Neutrophil (primary cell): ENCODE data around the gene NXPE1.

Source experiments
- H3K27ac ChIP-seq: fragments of 200-600 bp; sonication (generic); 2 replicates; pipeline ENCODE4 v1.5.1; 2016; ENCODE audit warnings: mild to moderate bottlenecking, moderate library complexity
- H3K27me3 ChIP-seq: fragments of 200-600 bp; sonication (generic); 2 replicates; pipeline ENCODE4 v1.6.0; 2016; ENCODE audit warnings: mild to moderate bottlenecking
- H3K36me3 ChIP-seq: fragments of 200-600 bp; sonication (generic); 2 replicates; pipeline ENCODE4 v1.5.1; 2017
- H3K4me1 ChIP-seq, 2 experiments: fragments of 200-600 bp in 1 of 2; sonication (generic) in 1 of 2; 1 replicate in 1 of 2; 2 replicates in 1 of 2; pipeline versions ENCODE4 v1.5.1 to v1.6.1; 2013 to 2016; ENCODE audit warnings: low read depth in 1 of 2, low read length in 1 of 2, mild to moderate bottlenecking in 1 of 2, moderate library complexity in 1 of 2; ENCODE audit not compliant: control insufficient read depth in 1 of 2, insufficient read depth in 1 of 2
- H3K4me3 ChIP-seq, 2 experiments: fragments of 200-600 bp in 1 of 2; sonication (generic) in 1 of 2; 1 replicate in 1 of 2; 2 replicates in 1 of 2; pipeline ENCODE4 v1.5.1; 2013 to 2016; ENCODE audit warnings: low read depth in 1 of 2, low read length in 1 of 2, mild to moderate bottlenecking in 1 of 2, moderate library complexity in 1 of 2
- H3K9me3 ChIP-seq: fragments of 200-600 bp; sonication (generic); 2 replicates; pipeline ENCODE4 v1.5.1; 2016
- TF ChIP-seq, protein P1 (sequence below): fragments of 200-600 bp; sonication (generic); IDR thresholded peaks from 2 replicates; pipeline ENCODE4 v1.5.1; 2016; ENCODE audit warnings: antibody characterized with exemption

NXPE1 gene

DNA sequence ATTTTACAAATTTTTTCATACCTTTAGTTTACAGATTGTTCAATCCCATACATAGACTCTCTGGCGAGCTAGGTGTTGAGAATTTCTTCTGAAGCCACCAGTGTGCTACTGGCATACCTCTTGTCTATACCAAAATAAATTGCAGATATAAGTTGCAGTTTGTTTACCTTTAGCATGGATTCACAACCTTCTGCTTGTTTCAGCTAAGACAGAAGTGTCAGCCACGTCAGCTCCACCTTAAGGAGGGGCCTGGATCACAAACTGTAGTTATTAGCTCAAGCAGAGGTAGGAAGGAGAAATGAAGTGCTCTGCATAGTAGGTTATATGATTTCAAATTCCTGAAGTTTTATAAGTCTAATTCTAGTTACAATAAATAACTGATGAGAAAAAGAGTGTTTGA, 35.9 kb upstream of the NXPE1 start, which contains the start of gene NXPE4:
Gene NXPE4 (minus strand): TSS at position 216 of the 400 bp plus-strand sequence. CDS start 1,027 bp downstream, outside the sequence.
- Histone ChIP-seq H3K4me3 (no peak within 1 kb of the TSS), H3K27ac (no peak within 1 kb of the TSS), H3K36me3 (no peaks in the 10 kb centered on the region), H3K4me1 (no peaks in the 10 kb centered on the region), H3K27me3 (no peaks in the 10 kb centered on the region), H3K9me3 (no peaks in the 10 kb centered on the region)
- TF ChIP-seq, protein P1, sequence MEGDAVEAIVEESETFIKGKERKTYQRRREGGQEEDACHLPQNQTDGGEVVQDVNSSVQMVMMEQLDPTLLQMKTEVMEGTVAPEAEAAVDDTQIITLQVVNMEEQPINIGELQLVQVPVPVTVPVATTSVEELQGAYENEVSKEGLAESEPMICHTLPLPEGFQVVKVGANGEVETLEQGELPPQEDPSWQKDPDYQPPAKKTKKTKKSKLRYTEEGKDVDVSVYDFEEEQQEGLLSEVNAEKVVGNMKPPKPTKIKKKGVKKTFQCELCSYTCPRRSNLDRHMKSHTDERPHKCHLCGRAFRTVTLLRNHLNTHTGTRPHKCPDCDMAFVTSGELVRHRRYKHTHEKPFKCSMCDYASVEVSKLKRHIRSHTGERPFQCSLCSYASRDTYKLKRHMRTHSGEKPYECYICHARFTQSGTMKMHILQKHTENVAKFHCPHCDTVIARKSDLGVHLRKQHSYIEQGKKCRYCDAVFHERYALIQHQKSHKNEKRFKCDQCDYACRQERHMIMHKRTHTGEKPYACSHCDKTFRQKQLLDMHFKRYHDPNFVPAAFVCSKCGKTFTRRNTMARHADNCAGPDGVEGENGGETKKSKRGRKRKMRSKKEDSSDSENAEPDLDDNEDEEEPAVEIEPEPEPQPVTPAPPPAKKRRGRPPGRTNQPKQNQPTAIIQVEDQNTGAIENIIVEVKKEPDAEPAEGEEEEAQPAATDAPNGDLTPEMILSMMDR = no peak

DNA sequence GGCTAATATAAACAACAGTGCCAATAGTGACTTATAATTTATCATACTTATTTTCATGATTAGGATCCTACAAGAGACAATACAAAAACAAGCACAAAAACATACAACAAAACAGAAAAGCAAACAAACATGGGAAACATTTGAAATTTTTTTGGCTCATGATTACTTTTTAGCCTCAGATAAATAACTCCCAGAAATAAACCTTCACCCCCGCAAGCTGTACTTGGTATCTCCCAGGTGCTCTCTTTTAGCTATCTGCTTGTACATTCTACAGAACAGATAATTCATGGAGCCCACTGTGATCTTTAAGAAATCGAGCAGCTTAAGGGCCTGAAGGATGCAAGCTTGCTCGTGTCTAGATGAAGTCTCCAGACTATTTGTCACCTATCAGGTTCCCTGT, 35.0 kb upstream of the NXPE1 start:
- H3K36me3 ChIP-seq = no peaks in the 10 kb centered on the region
- no peak overlapping the region for H3K4me3 ChIP-seq
- H3K27ac ChIP-seq = no peak overlapping the region
- H3K4me1 ChIP-seq = no peaks in the 10 kb centered on the region
- no peaks in the 10 kb centered on the region for H3K9me3 ChIP-seq
- H3K27me3 ChIP-seq = no peaks in the 10 kb centered on the region
- TF ChIP-seq, protein P1 = no peak

DNA sequence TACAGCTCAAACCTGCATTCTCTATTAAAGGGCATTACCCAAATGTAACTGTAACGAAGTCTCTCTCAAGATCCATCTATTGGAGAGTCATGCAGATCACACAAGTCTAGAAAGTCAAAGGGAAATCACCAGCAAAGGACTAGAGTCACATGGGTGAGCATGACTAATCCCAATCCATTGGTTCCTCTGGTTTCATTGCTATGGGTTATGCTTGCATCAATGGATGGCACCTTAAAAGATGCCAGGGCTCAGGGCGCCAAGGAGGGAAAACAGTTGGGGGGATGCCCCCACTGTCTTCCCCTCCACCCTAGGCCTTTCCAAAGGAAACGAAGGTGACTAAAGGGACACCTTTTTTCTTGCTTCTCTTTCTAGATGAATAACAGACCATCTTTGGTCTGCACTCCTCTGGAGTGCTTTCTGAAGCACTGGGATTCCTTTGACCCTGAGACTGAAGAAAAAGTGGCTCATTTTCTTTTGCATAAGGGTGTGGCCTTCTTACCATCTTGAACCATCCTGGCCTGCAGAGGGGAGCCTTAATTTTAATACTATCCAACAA, 27.8 kb upstream of the NXPE1 start:
- Histone ChIP-seq H3K9me3 (peaks cover 11% of the 10 kb centered on the region), H3K4me1 (no peaks in the 10 kb centered on the region), H3K4me3 (no peak overlapping the region), H3K27ac (no peak overlapping the region), H3K27me3 (no peaks in the 10 kb centered on the region), H3K36me3 (no peaks in the 10 kb centered on the region)
- TF ChIP-seq, protein P1 = no peak

DNA sequence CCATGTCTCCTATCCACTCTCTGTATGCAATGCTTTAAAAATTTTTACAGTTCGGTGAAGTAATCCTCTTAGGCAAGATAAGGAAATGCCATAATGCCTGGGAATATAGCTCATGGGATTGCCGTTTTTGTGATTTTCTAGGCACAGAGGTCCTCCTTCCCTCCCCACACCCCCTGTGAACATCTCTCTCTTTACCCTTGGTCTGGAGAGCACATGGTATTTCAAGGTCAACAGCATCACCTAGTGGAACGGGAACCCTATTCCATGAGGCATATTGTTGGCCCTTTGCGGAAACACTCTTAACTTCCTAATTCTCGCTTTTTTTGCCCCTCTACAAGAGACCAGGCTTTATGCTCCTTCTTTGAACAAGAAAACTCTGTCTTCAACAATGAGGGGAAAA, 27.1 kb upstream of the NXPE1 start:
- Histone ChIP-seq H3K4me3 (no peak overlapping the region), H3K27me3 (no peaks in the 10 kb centered on the region), H3K9me3 (peaks cover 11% of the 10 kb centered on the region), H3K4me1 (no peaks in the 10 kb centered on the region), H3K27ac (no peak overlapping the region), H3K36me3 (no peaks in the 10 kb centered on the region)
- TF ChIP-seq, protein P1 = no peak

DNA sequence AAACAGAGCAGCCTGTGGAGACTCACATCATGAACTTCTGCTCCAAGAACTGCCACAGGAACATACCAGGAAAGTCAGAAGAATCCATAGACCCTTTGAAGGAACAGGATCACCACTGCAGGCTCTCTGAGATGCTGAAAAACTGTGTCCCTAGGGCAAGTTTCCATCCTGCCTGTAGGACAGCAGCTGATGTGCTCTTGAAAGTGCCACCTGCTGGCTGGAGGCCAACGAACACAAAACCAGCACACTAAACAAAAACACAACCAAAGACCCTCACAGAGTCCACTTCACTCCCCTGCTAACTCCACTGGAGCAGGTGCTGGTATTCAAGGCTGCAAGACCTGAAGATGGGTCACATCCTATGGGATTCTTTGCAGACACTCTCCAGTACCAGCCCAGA, 12.0 kb upstream of the NXPE1 start:
- no peaks in the 10 kb centered on the region for H3K27me3 ChIP-seq

More for the DNA sequence above, 12.0 kb upstream of the NXPE1 start:
- TF ChIP-seq, protein P1 = no peak
- Histone ChIP-seq H3K4me1 (no peaks in the 10 kb centered on the region), H3K36me3 (no peaks in the 10 kb centered on the region), H3K27ac (no peak overlapping the region), H3K9me3 (no peaks in the 10 kb centered on the region), H3K4me3 (no peak overlapping the region)
